Osteocyte (in vitro differentiated cells): ENCODE data around the gene NSF. TPM values are rescaled to one million over a fixed set of nuclear protein-coding genes. Genes with fewer than 3 reads are reported as not detected.

Experiments used
- DNase-seq: peaks from one replicate; pipeline ENCODE4 v3.0.0; 2021; ENCODE audit warnings: mixed read lengths; ENCODE audit not compliant: unreplicated experiment; ENCODE audit errors: extremely low spot score
- H3K27ac Mint-ChIP-seq: one replicate; pipeline ENCODE4 v1.8.0; 2021; ENCODE audit warnings: mild to moderate bottlenecking, mixed read lengths; ENCODE audit not compliant: unreplicated experiment
- H3K27me3 Mint-ChIP-seq: one replicate; pipeline ENCODE4 v1.8.0; 2021; ENCODE audit warnings: mixed read lengths; ENCODE audit not compliant: unreplicated experiment
- H3K36me3 Mint-ChIP-seq: one replicate; pipeline ENCODE4 v1.8.0; 2021; ENCODE audit warnings: mixed read lengths; ENCODE audit not compliant: unreplicated experiment
- H3K4me1 Mint-ChIP-seq: one replicate; pipeline ENCODE4 v1.8.0; 2021; ENCODE audit warnings: mixed read lengths; ENCODE audit not compliant: unreplicated experiment
- H3K4me3 Mint-ChIP-seq: one replicate; pipeline ENCODE4 v1.8.0; 2021; ENCODE audit warnings: mild to moderate bottlenecking, moderate library complexity, mixed read lengths; ENCODE audit not compliant: unreplicated experiment
- H3K9me3 Mint-ChIP-seq: one replicate; pipeline ENCODE4 v1.8.0; 2021; ENCODE audit warnings: mixed read lengths; ENCODE audit not compliant: unreplicated experiment
- total RNA-seq: library from RNA; stranded (reverse); gene quantifications from 2 replicates; pipeline ENCODE4 v1.2.1, GENCODE V29; 2021
- TF ChIP-seq, protein P1 (sequence below): fragments of 200-600 bp; sonication (generic); IDR thresholded peaks from 2 replicates; pipeline ENCODE4 v1.5.0; 2021; ENCODE audit warnings: antibody characterized with exemption, mild to moderate bottlenecking, moderate library complexity

NSF gene
- total RNA-seq, 1 donor from 2014 or later = 48.0 TPM

- Mint-ChIP-seq H3K9me3 (no peaks in the 10 kb centered on the region), H3K27me3 (no peaks in the 10 kb centered on the region), H3K27ac (no peak overlapping the region), H3K4me1 (peaks cover 7% of the 10 kb centered on the region), H3K4me3 (no peak overlapping the region), H3K36me3 (peaks cover 9% of the 10 kb centered on the region)
- TF ChIP-seq, protein P1, sequence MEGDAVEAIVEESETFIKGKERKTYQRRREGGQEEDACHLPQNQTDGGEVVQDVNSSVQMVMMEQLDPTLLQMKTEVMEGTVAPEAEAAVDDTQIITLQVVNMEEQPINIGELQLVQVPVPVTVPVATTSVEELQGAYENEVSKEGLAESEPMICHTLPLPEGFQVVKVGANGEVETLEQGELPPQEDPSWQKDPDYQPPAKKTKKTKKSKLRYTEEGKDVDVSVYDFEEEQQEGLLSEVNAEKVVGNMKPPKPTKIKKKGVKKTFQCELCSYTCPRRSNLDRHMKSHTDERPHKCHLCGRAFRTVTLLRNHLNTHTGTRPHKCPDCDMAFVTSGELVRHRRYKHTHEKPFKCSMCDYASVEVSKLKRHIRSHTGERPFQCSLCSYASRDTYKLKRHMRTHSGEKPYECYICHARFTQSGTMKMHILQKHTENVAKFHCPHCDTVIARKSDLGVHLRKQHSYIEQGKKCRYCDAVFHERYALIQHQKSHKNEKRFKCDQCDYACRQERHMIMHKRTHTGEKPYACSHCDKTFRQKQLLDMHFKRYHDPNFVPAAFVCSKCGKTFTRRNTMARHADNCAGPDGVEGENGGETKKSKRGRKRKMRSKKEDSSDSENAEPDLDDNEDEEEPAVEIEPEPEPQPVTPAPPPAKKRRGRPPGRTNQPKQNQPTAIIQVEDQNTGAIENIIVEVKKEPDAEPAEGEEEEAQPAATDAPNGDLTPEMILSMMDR = no peak
- no peak for DNase-seq
Measured at GRCh38 chr17:46736100-46736499, 145.6 kb downstream of the NSF start.

- no peaks in the 10 kb centered on the region for H3K9me3 Mint-ChIP-seq
- no peaks in the 10 kb centered on the region for H3K27me3 Mint-ChIP-seq
- peaks cover 12% of the 10 kb centered on the region for H3K4me1 Mint-ChIP-seq
- DNase-seq = no peak
- TF ChIP-seq, protein P1 = no peak
- no peak overlapping the region for H3K27ac Mint-ChIP-seq
- H3K4me3 Mint-ChIP-seq = no peak overlapping the region
- H3K36me3 Mint-ChIP-seq = peaks cover 6% of the 10 kb centered on the region
Measured at GRCh38 chr17:46737326-46737725, 146.9 kb downstream of the NSF start.

DNA sequence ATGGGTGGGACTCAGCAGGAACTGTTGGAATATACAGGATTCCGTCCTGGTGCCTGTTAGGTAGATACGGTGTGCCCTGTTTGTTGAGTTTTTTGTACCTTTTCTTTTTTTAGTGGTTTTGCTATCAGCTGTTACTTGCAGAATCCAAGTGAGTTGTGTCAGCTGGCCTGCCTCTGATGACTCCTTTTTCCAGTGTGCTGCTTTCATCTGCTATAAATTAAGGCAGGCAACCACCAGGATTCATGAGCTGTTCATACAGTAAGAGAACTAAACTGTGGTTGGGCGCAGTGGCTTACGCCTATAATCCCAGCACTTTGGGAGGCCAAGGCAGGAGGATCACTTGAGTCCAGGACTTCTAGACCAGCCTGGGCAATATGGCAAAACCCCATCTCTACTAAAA lies 148.1 kb downstream of the NSF start:
- H3K27ac Mint-ChIP-seq = no peak overlapping the region
- H3K27me3 Mint-ChIP-seq = no peaks in the 10 kb centered on the region
- no peak overlapping the region for H3K4me3 Mint-ChIP-seq
- H3K36me3 Mint-ChIP-seq = no peaks in the 10 kb centered on the region
- DNase-seq = no peak
- H3K4me1 Mint-ChIP-seq = peaks cover 21% of the 10 kb centered on the region
- TF ChIP-seq, protein P1 = no peak
- no peaks in the 10 kb centered on the region for H3K9me3 Mint-ChIP-seq

GRCh38 chr17:46739982-46740381 lies 149.5 kb downstream of the NSF start:
- Mint-ChIP-seq H3K27me3 (no peaks in the 10 kb centered on the region), H3K4me1 (peaks cover 24% of the 10 kb centered on the region), H3K9me3 (no peaks in the 10 kb centered on the region), H3K36me3 (no peaks in the 10 kb centered on the region), H3K4me3 (no peak overlapping the region), H3K27ac (no peak overlapping the region)
- TF ChIP-seq, protein P1 = no peak
- no peak for DNase-seq

DNA sequence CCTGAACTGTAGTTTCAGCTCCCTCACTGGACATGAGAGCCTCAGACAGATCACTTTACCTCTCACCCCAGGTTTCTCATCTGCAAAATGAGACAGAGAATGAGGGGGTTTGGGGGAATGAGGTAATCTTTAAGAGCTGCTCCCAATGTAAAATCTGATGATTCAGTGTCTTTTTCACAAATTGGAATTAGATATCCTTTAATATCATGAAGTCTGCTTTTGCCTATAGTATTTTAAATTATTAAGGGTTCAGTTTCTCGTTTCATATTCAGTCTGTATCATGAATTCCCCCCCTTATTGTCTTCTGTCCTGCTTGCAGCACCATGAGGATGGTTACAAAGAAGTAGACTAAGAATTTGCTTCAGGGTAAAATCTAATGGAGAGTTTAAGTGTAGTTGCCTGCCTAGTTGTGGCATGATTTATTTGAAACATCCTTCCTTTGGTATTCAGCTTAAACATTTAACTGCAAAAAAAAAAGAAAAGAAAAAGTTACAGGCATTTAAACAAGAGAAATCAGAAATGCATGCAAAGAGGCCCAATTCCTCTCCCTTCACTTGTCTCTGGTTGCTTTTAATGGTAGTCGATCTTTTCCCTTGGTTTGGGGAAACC lies 150.8 kb downstream of the NSF start:
- H3K4me1 Mint-ChIP-seq = peaks cover 24% of the 10 kb centered on the region
- no peaks in the 10 kb centered on the region for H3K36me3 Mint-ChIP-seq
- no peaks in the 10 kb centered on the region for H3K27me3 Mint-ChIP-seq
- TF ChIP-seq, protein P1 = no peak
- no peaks in the 10 kb centered on the region for H3K9me3 Mint-ChIP-seq
- no peak for DNase-seq
- no peak overlapping the region for H3K27ac Mint-ChIP-seq
- no peak overlapping the region for H3K4me3 Mint-ChIP-seq
